Esophagus muscularis mucosa (tissue), 3 donors: ENCODE data around the gene PDK2.

Experiments
- CTCF ChIP-seq, 3 experiments: fragments of 200-600 bp in 2 of 3; fragments of 450-650 bp in 1 of 3; sonication (generic) in 2 of 3; IDR thresholded peaks; one replicate each; pipeline ENCODE4 v1.5.1; 2017 to 2019; ENCODE audit warnings: antibody characterized with exemption in 3 of 3, mild to moderate bottlenecking in 2 of 3, moderate library complexity in 1 of 3
- POLR2A ChIP-seq: fragments of 450-650 bp; IDR thresholded peaks from one replicate; pipeline ENCODE4 v1.6.1; 2017; ENCODE audit warnings: antibody characterized with exemption, moderate library complexity, mild to moderate bottlenecking, low read depth

GRCh38 chr17:50101346-50102163 is 6.4 kb downstream of the PDK2 start:
- TF ChIP-seq CTCF (IDR thresholded peaks at IDR 0.05) (peak in 1 of 3 experiments; percentile 10), POLR2A (no peak)
